CD4-positive, alpha-beta memory T cell (primary cell): ENCODE data around the gene SFT2D1. TPM values are rescaled to one million over a fixed set of nuclear protein-coding genes. Genes with fewer than 3 reads are reported as not detected.

Experiments
- CTCF ChIA-PET: fragments of 350-600 bp; sonication (Branson Sonifier 250); formaldehyde crosslinking; loops from one replicate; lab custom pipeline; 2021; ENCODE audit warnings: inconsistent platforms; ENCODE audit not compliant: partially characterized antibody; lab: Charles Lee
- POLR2A ChIA-PET: fragments of 350-600 bp; sonication (Branson Sonifier 250); formaldehyde crosslinking; loops from one replicate; lab custom pipeline; 2021; ENCODE audit not compliant: partially characterized antibody; lab: Charles Lee
- DNase-seq, 5 donors: peaks; one replicate each; pipeline versions ENCODE4 v3.0.0 to v3.0.0-alpha.2; 2020 to 2022; ENCODE audit warnings: mixed read lengths in 1 of 5
- H3K27ac ChIP-seq: one replicate; pipeline ENCODE4 v1.7.0; 2013; ENCODE audit warnings: low read depth, low read length
- H3K27me3 ChIP-seq: 2 replicates; pipeline ENCODE4 v1.7.0; 2013; ENCODE audit warnings: mild to moderate bottlenecking, low read length, moderate library complexity; ENCODE audit not compliant: insufficient read depth
- H3K36me3 ChIP-seq: 2 replicates; pipeline ENCODE4 v1.7.0; 2013; ENCODE audit warnings: mild to moderate bottlenecking, low read length, moderate library complexity; ENCODE audit not compliant: insufficient read depth
- H3K4me1 ChIP-seq: 2 replicates; pipeline ENCODE4 v1.7.0; 2013; ENCODE audit warnings: mild to moderate bottlenecking, low read length, moderate library complexity; ENCODE audit not compliant: insufficient read depth
- H3K4me3 ChIP-seq, 2 donors: one replicate each; pipeline ENCODE4 v1.7.0; 2013; ENCODE audit warnings: low read length in 2 of 2, mild to moderate bottlenecking in 1 of 2
- H3K9me3 ChIP-seq, 2 donors: one replicate each; pipeline ENCODE4 v1.7.0; 2013; ENCODE audit warnings: low read length in 2 of 2, control low read depth in 1 of 2; ENCODE audit not compliant: control insufficient read depth in 1 of 2
- H3K27ac Mint-ChIP-seq, 7 donors: one replicate each; pipeline ENCODE4 v1.8.0; 2020 to 2021; ENCODE audit warnings: mixed read lengths in 7 of 7, mild to moderate bottlenecking in 6 of 7, inconsistent platforms in 3 of 7, moderate library complexity in 3 of 7
- H3K27me3 Mint-ChIP-seq, 2 donors: one replicate each; pipeline ENCODE4 v1.8.0; 2020 to 2021; ENCODE audit warnings: mixed read lengths in 2 of 2
- H3K36me3 Mint-ChIP-seq, 2 donors: one replicate each; pipeline ENCODE4 v1.8.0; 2020 to 2021; ENCODE audit warnings: mixed read lengths in 2 of 2, inconsistent platforms in 1 of 2, mild to moderate bottlenecking in 1 of 2
- H3K4me1 Mint-ChIP-seq, 4 donors: one replicate each; pipeline ENCODE4 v1.8.0; 2020 to 2021; ENCODE audit warnings: mixed read lengths in 4 of 4, mild to moderate bottlenecking in 1 of 4
- H3K4me3 Mint-ChIP-seq, 8 donors: one replicate each; pipeline ENCODE4 v1.8.0; 2020 to 2021; ENCODE audit warnings: mixed read lengths in 8 of 8, mild to moderate bottlenecking in 7 of 8, moderate library complexity in 6 of 8, inconsistent platforms in 3 of 8
- H3K9me3 Mint-ChIP-seq, 8 donors: one replicate each; pipeline ENCODE4 v1.8.0; 2020 to 2021; ENCODE audit warnings: mixed read lengths in 8 of 8, mild to moderate bottlenecking in 5 of 8, inconsistent platforms in 3 of 8, moderate library complexity in 1 of 8
- intact Hi-C: fragments of 100-400 bp; cut with micrococcal nuclease; formaldehyde crosslinking; loops from one replicate; pipeline ENCODE4 v1.15.1; 2023
- polyA plus RNA-seq, 2 donors: library from polyadenylated mRNA; unstranded; fragments of 300-500 nt; fragmentation: Illumina TruSeq; gene quantifications; one replicate each; pipeline ENCODE4 v1.2.3, GENCODE V29; 2021
- total RNA-seq, 2 experiments: library from RNA; stranded (reverse); gene quantifications; one replicate each; pipeline ENCODE4 v1.2.3, GENCODE V29; 2021

Gene SFT2D1
- total and polyA plus RNA-seq, 4 experiments from 2014 or later: 37.3 to 70.3 (median 38.9) TPM

GRCh38 chr6:166277892-166278578, 64.3 kb downstream of the SFT2D1 start:
- H3K27me3 Mint-ChIP-seq: peaks cover 0 to 4% of the 10 kb centered on the region in 2 donors
- Histone ChIP-seq H3K4me3 (no peak overlapping the region), H3K27ac (no peak overlapping the region), H3K27me3 (no peaks in the 10 kb centered on the region), H3K4me1 (peaks cover 4% of the 10 kb centered on the region), H3K36me3 (no peaks in the 10 kb centered on the region), H3K9me3 (no peaks in the 10 kb centered on the region)
- ChIA-PET POLR2A (no interaction called here), CTCF (interaction anchor here (1.2 to 4.7 kb wide), 6 partner anchors 18 to 234 kb away, joined by 3 to 75 read pairs (median 10); no protein-coding TSS in a partner anchor)
- H3K4me3 Mint-ChIP-seq: no peak overlapping the region
- peaks cover 0 to 8% (median 6%) of the 10 kb centered on the region in 4 donors for H3K4me1 Mint-ChIP-seq
- no peak overlapping the region for H3K27ac Mint-ChIP-seq
- intact Hi-C loops: no loop called here
- H3K9me3 Mint-ChIP-seq: no peaks in the 10 kb centered on the region
- H3K36me3 Mint-ChIP-seq: no peaks in the 10 kb centered on the region
- no peak for DNase-seq

DNA sequence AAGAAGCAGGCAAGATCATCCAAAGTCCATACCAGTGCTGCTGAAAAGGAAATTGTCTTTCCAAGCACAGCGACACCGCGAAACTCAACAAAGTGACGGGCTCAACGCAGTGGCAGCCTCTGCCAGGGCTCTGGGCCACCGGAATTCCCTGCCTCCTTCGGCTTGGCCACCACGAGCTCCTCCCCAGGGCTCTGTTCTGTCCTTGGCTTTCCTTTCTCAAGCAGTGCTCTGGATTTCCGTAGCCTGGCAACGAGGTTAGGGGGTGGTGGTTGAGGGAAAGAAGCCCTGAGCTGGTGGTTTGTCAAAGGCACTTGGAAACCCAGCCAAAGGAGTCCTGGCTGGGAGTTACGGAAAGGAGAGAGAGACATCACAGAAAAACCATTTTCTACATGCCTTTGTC, 65.3 kb downstream of the SFT2D1 start:
- Histone ChIP-seq H3K27me3 (no peaks in the 10 kb centered on the region), H3K36me3 (no peaks in the 10 kb centered on the region), H3K9me3 (no peaks in the 10 kb centered on the region), H3K27ac (no peak overlapping the region), H3K4me3 (no peak overlapping the region), H3K4me1 (peaks cover 4% of the 10 kb centered on the region)
- Mint-ChIP-seq H3K9me3 (no peaks in the 10 kb centered on the region), H3K36me3 (no peaks in the 10 kb centered on the region), H3K27me3 (peaks cover 0 to 1% of the 10 kb centered on the region in 2 donors), H3K4me3 (no peak overlapping the region), H3K27ac (no peak overlapping the region), H3K4me1 (peaks cover 0 to 8% (median 6%) of the 10 kb centered on the region in 4 donors)
- CTCF ChIA-PET: interaction anchor here (0.9 to 4.7 kb wide), 14 partner anchors 9 to 235 kb away, joined by 3 to 75 read pairs (median 7); no protein-coding TSS in a partner anchor
- POLR2A ChIA-PET: no interaction called here
- intact Hi-C loops: no loop called here
- no peak for DNase-seq

GRCh38 chr6:166275714-166276166, 66.6 kb downstream of the SFT2D1 start:
- H3K27me3 ChIP-seq: no peaks in the 10 kb centered on the region

GRCh38 chr6:166274739-166275370, 67.5 kb downstream of the SFT2D1 start:
- no peaks in the 10 kb centered on the region for H3K36me3 Mint-ChIP-seq
- intact Hi-C loops: loop anchor here (1.0 kb wide), 5 partner anchors 16 to 237 kb away; no protein-coding TSS in a partner anchor
- Histone ChIP-seq H3K9me3 (no peaks in the 10 kb centered on the region), H3K4me1 (peaks cover 4% of the 10 kb centered on the region), H3K36me3 (no peaks in the 10 kb centered on the region), H3K27ac (no peak overlapping the region), H3K4me3 (no peak overlapping the region), H3K27me3 (no peaks in the 10 kb centered on the region)
- no peak overlapping the region for H3K27ac Mint-ChIP-seq
- no peaks in the 10 kb centered on the region for H3K9me3 Mint-ChIP-seq
- CTCF ChIA-PET: interaction anchor here (0.9 to 4.7 kb wide), 9 partner anchors 13 to 238 kb away, joined by 4 to 75 read pairs (median 5); no protein-coding TSS in a partner anchor
- POLR2A ChIA-PET: no interaction called here
- no peak overlapping the region for H3K4me3 Mint-ChIP-seq
- H3K27me3 Mint-ChIP-seq: peaks cover 1 to 3% of the 10 kb centered on the region in 2 donors
- H3K4me1 Mint-ChIP-seq: peaks cover 0 to 8% (median 6%) of the 10 kb centered on the region in 4 donors
- no peak for DNase-seq

More at GRCh38 chr6:166275714-166276166, 66.6 kb downstream of the SFT2D1 start:
- no peak overlapping the region for H3K27ac ChIP-seq
- Mint-ChIP-seq H3K9me3 (no peaks in the 10 kb centered on the region), H3K4me1 (peaks cover 0 to 8% (median 6%) of the 10 kb centered on the region in 4 donors), H3K27ac (peak overlapping the region in 1 of 7 donors; percentile 66), H3K36me3 (no peaks in the 10 kb centered on the region), H3K4me3 (no peak overlapping the region), H3K27me3 (peaks cover 0 to 3% of the 10 kb centered on the region in 2 donors)
- no peaks in the 10 kb centered on the region for H3K36me3 ChIP-seq
- peak; percentile 57 to 84 (median 77) for DNase-seq
- CTCF ChIA-PET: interaction anchor here (0.6 to 4.7 kb wide), 27 partner anchors 10 to 714 kb away, joined by 3 to 75 read pairs (median 4); no protein-coding TSS in a partner anchor
- H3K4me1 ChIP-seq: peaks cover 4% of the 10 kb centered on the region
- H3K9me3 ChIP-seq: no peaks in the 10 kb centered on the region
- no peak overlapping the region for H3K4me3 ChIP-seq
- POLR2A ChIA-PET: no interaction called here
- intact Hi-C loops: loop anchor here (1.0 kb wide), 5 partner anchors 16 to 237 kb away; no protein-coding TSS in a partner anchor

DNA sequence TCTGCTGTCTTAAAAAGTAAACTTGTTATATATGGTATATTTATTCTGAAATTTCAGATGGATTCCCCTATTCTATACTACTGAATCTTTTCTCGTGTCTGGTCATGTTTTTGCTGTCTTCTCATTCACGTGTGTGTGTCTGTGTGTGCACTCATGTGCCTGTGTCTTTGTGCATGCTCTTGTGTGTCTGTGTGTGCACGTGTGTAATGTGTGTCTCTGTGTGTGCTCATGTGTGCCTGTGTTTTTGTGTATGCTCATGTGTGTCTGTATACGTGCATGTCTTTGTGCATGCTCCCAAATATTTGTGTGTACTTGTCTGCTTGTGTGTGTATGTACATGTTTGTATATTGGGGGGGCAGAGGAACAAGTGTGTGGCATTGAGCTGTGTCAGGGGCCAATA, 68.2 kb downstream of the SFT2D1 start:
- no peak overlapping the region for H3K4me3 Mint-ChIP-seq

GRCh38 chr6:166271376-166271765, 71.0 kb downstream of the SFT2D1 start:
- no peak for DNase-seq
- no peaks in the 10 kb centered on the region for H3K9me3 Mint-ChIP-seq
- no peaks in the 10 kb centered on the region for H3K27me3 ChIP-seq
- H3K4me1 Mint-ChIP-seq: peaks cover 0 to 8% (median 6%) of the 10 kb centered on the region in 4 donors
- ChIA-PET CTCF (no interaction called here), POLR2A (no interaction called here)
- peaks cover 3 to 5% of the 10 kb centered on the region in 2 donors for H3K27me3 Mint-ChIP-seq
- H3K36me3 Mint-ChIP-seq: no peaks in the 10 kb centered on the region
- no peaks in the 10 kb centered on the region for H3K9me3 ChIP-seq
- peaks cover 4% of the 10 kb centered on the region for H3K4me1 ChIP-seq
- intact Hi-C loops: no loop called here
- no peak overlapping the region for H3K27ac ChIP-seq
- H3K4me3 ChIP-seq: no peak overlapping the region
- H3K4me3 Mint-ChIP-seq: no peak overlapping the region
- H3K36me3 ChIP-seq: no peaks in the 10 kb centered on the region
- H3K27ac Mint-ChIP-seq: no peak overlapping the region

More for the DNA sequence above, 68.2 kb downstream of the SFT2D1 start:
- Mint-ChIP-seq H3K27me3 (peaks cover 3% of the 10 kb centered on the region in 2 donors), H3K27ac (no peak overlapping the region), H3K4me1 (peaks cover 0 to 8% (median 6%) of the 10 kb centered on the region in 4 donors), H3K36me3 (no peaks in the 10 kb centered on the region), H3K9me3 (no peaks in the 10 kb centered on the region)
- DNase-seq: no peak
- peaks cover 4% of the 10 kb centered on the region for H3K4me1 ChIP-seq
- H3K27me3 ChIP-seq: no peaks in the 10 kb centered on the region
- POLR2A ChIA-PET: no interaction called here
- intact Hi-C loops: no loop called here
- no peaks in the 10 kb centered on the region for H3K9me3 ChIP-seq
- H3K36me3 ChIP-seq: no peaks in the 10 kb centered on the region
- CTCF ChIA-PET: interaction anchor here (0.9 to 4.7 kb wide), 9 partner anchors 12 to 238 kb away, joined by 4 to 75 read pairs (median 5); no protein-coding TSS in a partner anchor
- H3K4me3 ChIP-seq: no peak overlapping the region
- no peak overlapping the region for H3K27ac ChIP-seq
